ENCODE measurements around the gene UROC1.

- TF ChIP-seq CTCF (IDR thresholded peaks at IDR 0.05) (no peak), EZH2 (IDR thresholded peaks at IDR 0.05; ENCODE audit: borderline replicate concordance, insufficient read depth, low read depth, low read length, poor library complexity, severe bottlenecking) (no peak)
Observed at GRCh38 chr3:126524429-126524988, 6.9 kb upstream of the UROC1 start.
